Esophagus mucosa (tissue), 1 donor: ENCODE results near the gene C1QBP. TPM values are rescaled to one million over a fixed set of nuclear protein-coding genes. Genes with fewer than 3 reads are reported as not detected.

ENCODE experiments used
- total RNA-seq: library from RNA; stranded (reverse); gene quantifications from one replicate; pipeline ENCODE4 v1.2.4, GENCODE V29; 2023
- donor health status: DM: yes; HTN: yes; CAD: no.

The C1QBP gene
- total RNA-seq, 1 donor from 2014 or later: 183 TPM

Other genes with a start within 250 kb of the C1QBP start
- gene ZNF594, start 247.3 kb downstream of the C1QBP start, total RNA-seq: 1.8 TPM
- 0.72 TPM for gene SCIMP, start 204.3 kb downstream of the C1QBP start, total RNA-seq
- 15.1 TPM for gene RABEP1, start 156.9 kb downstream of the C1QBP start, total RNA-seq
- 50.4 TPM for gene NUP88, start 19.5 kb downstream of the C1QBP start, total RNA-seq
- gene RPAIN, start 19.0 kb downstream of the C1QBP start, total RNA-seq: 20.7 TPM
- 11.1 TPM for gene DHX33, start 29.8 kb upstream of the C1QBP start, total RNA-seq
- gene DERL2, start 47.0 kb upstream of the C1QBP start, total RNA-seq: 35.0 TPM
- 8.1 TPM for gene MIS12, start 47.4 kb upstream of the C1QBP start, total RNA-seq
- gene NLRP1, start 145.4 kb upstream of the C1QBP start, total RNA-seq: 11.2 TPM